GM18517 (cell line): Measurements from ENCODE around the gene SAMD4B.
A peak's percentile ranks its signal among the peaks of the same experiment; 100 is the strongest.

Experiments used
- ATAC-seq: cut with Tn5 transposase; IDR thresholded peaks from one replicate; pipeline ENCODE4 v1.9.1; 2021; ENCODE audit warnings: mild to moderate bottlenecking, moderate library complexity; ENCODE audit not compliant: unreplicated experiment

SAMD4B gene

DNA sequence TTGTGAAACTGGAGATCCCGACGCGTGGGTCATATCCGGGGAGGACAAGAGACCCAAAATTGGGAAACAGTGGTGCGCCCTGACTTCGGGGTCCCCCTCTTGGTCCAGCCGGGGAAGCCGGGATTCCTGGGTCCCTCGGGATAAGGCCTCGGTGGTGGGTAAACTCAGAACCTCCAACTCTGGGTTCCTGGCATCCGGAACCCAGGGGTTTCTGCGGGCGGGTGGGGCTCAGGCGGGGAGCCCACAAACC is 65.1 kb downstream of the SAMD4B start:
- ATAC-seq = no peak

DNA sequence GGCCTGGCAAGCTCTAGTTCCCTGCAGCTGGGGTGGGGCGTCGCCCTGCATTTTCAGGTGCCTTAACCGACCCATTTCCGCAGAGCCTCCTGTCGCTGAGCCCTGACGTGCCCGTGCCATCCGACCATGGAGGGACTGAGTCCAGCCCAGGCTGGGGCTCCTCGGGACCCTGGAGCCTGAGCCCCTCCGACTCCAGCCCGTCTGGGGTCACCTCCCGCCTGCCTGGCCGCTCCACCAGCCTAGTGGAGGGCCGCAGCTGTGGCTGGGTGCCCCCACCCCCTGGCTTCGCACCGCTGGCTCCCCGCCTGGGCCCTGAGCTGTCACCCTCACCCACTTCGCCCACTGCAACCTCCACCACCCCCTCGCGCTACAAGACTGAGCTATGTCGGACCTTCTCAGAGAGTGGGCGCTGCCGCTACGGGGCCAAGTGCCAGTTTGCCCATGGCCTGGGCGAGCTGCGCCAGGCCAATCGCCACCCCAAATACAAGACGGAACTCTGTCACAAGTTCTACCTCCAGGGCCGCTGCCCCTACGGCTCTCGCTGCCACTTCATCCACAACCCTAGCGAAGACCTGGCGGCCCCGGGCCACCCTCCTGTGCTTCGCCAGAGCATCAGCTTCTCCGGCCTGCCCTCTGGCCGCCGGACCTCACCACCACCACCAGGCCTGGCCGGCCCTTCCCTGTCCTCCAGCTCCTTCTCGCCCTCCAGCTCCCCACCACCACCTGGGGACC is 65.6 kb downstream of the SAMD4B start:
- no peak for ATAC-seq

DNA sequence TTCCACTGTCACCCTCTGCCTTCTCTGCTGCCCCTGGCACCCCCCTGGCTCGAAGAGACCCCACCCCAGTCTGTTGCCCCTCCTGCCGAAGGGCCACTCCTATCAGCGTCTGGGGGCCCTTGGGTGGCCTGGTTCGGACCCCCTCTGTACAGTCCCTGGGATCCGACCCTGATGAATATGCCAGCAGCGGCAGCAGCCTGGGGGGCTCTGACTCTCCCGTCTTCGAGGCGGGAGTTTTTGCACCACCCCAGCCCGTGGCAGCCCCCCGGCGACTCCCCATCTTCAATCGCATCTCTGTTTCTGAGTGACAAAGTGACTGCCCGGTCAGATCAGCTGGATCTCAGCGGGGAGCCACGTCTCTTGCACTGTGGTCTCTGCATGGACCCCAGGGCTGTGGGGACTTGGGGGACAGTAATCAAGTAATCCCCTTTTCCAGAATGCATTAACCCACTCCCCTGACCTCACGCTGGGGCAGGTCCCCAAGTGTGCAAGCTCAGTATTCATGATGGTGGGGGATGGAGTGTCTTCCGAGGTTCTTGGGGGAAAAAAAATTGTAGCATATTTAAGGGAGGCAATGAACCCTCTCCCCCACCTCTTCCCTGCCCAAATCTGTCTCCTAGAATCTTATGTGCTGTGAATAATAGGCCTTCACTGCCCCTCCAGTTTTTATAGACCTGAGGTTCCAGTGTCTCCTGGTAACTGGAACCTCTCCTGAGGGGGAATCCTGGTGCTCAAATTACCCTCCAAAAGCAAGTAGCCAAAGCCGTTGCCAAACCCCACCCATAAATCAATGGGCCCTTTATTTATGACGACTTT is 66.4 kb downstream of the SAMD4B start:
- ATAC-seq = no peak

DNA sequence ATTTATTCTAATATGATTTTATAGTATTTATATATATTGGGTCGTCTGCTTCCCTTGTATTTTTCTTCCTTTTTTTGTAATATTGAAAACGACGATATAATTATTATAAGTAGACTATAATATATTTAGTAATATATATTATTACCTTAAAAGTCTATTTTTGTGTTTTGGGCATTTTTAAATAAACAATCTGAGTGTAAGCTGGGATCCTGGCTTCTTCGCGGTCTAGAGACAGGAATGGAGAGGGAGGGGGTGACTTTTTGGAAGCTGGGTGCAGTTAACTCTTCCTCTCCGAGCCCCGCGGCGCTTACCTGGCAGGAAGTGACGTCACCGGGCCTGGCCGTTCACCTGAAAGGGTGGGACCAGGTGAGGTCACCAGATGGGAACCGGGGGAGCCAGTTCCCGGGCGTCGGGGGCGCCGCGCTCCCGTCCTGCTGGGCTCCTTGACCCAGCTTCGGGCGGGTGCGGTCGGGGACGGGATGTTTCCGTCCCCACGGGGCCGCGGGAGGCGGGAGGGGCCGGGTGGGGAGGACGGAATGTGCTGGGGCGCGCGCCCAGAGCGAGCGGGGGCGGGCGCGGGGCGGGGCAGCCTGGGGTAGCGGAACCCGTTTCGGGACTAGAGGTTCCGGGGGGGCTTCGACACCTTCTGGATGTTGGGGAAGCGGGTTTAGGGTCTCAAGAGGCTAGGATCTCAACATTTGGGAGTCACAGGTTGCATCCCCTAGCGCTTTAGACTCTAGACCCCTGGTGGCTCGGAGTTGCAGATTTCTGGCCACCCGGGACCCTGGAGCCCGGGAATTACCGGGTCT is 67.2 kb downstream of the SAMD4B start:
- no peak for ATAC-seq

DNA sequence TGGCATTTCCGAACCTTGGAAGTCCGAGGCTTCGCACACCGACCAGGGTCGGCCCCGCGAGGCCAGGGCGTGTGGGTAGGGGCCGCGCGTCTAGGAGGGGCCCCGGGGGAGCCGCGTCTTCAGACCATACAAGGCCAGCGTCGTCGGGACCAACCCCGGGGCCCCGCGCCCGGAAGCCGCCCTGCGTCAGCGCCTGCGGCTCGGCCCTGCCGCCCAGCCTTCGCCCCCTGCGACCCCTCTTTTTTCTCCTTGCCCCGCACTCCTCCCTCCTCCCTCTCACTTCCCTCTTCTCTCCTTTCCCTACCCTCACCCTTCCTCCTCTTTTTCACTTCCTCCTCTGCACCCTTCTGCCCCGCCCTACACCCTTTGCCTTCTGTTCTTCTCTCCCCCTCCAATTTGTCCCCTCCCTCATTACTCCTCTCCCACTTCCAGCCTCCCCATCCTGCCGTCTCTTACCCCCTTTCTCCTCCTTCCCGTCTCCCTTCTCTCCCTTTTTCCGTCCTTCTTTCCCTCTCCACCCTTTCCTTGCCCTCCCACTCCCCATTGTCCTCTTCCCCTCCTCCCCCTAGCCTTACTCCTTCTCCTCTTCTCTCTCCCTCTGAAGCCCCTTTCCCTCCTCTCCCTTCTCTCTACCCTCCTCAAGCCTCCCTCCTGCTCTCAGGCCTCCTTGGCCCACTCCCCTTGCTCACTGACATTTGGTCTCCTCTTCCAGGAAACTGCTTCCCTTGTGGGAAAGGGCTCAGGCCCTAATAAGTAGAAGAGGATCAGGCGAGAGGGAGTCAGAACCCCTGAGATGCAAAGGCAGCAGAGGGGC is 68.0 kb downstream of the SAMD4B start:
- ATAC-seq = no peak

DNA sequence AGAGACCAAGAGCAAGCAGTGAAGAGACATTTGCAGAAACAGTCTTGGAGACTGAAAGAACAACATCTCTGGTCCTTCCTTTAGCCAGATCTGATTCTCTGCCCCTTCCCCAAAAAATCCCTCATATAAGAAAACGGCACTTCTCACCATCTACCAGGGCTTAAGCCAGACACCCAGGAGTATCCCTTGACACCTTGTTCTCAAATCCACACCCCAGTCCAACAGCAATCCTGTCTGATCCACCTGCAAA is 68.5 kb downstream of the SAMD4B start:
- no peak for ATAC-seq

DNA sequence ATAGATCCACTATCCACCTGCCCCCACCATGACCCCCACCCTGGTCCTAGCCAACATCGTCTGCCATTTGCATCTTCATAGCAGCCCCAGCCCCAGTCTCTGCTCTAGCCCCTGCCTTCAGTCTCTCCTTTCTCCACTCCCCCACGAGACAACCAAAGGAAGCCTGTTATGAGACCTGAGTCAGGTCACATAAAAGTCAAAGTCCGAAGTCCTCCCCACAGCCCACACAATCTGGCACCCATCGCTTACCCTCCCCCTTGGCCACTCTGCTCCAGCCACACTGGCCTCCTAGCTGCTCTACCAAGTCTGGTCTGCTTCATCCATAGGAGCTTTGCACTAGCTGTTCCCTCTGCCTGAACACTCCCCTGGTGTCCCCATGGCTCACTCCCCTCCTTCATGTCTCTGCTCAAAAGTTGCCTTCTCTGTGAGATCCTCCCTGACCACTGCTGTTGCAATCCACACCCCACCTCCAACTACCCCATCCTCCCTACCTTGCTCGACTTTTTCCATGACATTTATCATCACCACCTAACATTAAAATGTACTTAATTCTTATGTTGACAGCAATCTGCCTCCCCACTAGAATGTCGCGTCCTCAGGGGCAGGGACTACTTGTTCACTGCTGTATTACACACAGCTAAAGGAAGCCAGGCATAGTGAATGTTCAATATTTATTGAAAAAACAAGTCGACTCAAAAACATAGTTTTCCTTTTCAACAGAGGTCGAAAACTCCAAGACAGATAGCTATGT is 69.0 kb downstream of the SAMD4B start:
- ATAC-seq = no peak

DNA sequence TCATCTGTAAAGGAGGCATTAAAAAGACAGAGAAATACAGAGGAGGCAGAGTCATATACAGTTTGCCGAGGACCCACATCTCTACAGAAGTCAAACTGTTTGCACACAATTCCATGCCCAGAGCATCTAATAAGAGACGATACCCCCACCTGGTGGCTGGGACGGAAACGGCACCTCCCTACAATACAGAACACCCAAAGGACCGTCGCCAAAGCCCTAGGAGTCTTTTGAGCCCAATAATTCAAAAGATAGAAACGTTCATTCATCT is 69.5 kb downstream of the SAMD4B start:
- ATAC-seq = peak; percentile 31

DNA sequence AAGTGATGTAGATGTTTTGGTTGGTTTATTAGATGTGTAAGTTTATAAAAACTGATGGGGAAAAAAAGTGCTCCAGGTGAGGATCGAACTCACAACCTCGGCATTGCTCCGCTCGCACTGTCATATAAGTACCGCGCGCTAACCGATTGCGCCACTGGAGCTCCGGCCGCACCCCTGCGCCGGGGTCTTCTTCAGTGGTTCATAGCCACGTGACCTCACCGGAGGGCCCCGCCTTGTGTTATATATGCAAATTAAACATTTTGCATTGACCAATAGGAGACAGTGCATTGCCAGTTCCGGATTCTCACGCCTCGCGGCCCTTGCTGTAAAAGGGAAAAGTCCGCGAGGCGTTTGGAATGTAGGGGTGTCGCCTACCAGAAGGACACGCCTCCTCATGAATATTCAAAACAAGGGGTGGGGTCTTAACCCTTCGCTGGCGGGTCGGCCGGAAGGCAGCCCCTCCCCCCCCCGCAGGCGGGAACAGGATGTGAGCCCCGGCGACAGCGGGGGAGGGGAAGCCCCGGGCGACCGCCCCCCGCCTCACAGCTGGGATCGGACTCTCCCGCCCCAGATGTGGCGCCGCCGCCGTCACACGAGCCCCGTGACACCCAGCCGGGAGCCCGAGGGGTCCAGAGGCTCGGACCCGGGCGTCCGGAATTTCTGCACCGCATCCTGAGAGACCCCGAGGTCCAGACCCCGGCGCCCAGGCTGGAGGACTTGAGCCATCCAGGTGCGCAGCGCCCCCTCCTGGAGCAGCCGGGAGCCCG is 70.1 kb downstream of the SAMD4B start, which contains the start of gene PLEKHG2:
Gene PLEKHG2 (plus strand): TSS at position 570 of the 767 bp plus-strand sequence. CDS start 1,418 bp downstream, outside the sequence.
- ATAC-seq = peak; percentile 59

DNA sequence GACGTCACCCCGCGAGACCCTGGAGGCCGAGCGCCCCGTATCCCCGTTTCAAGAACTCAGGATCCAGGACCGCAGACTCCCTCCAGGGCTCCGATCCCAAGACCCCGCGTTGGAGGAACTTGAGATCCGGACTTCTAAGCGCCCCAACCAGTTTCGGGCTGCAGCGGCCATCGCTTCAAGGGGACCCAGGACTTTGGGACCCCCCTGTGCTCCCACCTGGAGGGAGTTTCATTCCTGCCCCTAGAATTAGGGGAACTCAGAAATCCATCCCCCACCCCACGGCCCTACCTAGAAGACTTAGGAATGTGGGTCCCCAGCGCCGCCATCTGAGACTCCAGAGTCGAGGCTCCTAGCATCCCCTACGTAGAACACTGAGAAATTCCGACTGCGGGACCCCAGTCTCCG is 70.6 kb downstream of the SAMD4B start:
- no peak for ATAC-seq

DNA sequence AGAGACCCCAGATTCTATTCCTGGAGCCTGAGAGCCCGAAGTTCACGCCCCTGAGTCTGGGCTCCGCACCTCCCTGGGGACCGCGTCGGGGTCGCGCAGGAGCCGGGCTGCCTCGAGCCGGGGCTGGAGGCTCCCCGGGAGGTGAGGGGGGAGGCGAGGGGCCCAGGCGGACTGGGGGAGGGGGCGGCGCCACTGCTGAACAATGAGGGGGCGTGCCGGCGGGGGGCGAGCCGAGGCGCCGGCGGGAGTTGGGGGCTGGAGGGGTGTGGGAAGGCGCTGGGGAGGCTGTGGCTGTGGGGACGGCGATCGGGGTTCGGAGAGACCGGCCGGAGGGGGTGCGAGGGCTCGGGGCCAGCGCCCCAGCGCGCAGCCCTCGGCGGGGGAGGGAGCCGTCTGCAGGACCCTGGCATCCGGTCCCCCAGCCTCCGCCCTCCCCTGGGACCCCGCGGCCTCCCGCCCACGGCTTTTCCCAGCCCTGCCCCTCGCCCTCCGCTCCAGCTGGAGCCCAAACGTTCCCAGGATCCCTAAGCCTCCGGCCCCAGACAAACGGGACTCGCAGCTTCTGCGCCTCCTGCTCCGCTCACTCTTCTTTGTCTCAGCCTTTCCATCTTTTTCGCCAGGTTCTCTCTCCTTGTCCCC is 71.2 kb downstream of the SAMD4B start:
- no peak for ATAC-seq

DNA sequence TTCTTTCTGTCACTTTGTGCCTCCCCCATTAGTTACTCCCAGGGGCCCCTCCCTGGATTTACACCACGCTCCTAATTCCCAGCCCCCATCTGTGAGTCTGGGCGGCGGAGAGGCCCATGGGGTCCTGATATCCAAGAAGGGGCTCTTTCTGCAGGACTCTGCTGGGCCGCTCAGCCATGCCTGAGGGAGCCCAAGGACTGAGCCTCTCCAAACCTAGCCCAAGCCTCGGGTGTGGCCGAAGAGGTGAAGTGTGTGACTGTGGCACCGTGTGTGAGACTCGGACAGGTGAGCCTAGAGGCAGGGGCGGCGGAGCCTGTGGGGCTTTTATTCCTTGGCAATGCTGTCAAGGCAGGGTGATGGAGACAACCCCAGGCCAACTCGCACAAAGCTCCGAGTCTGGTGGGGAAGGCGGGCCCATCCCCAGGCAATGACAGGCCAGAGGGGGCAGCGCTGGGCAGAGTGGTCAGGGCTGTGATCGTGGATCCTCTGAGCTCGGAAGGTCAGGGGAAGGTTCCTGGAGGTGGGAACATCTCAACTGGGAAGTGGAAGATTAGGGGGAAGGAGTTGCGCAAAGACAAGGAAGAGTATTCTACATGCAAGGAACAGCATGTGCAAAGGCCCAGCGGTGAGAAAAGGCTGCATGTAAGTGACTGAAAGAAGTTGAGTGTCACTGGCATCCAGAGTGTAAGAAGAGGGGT is 71.8 kb downstream of the SAMD4B start:
- ATAC-seq = no peak

DNA sequence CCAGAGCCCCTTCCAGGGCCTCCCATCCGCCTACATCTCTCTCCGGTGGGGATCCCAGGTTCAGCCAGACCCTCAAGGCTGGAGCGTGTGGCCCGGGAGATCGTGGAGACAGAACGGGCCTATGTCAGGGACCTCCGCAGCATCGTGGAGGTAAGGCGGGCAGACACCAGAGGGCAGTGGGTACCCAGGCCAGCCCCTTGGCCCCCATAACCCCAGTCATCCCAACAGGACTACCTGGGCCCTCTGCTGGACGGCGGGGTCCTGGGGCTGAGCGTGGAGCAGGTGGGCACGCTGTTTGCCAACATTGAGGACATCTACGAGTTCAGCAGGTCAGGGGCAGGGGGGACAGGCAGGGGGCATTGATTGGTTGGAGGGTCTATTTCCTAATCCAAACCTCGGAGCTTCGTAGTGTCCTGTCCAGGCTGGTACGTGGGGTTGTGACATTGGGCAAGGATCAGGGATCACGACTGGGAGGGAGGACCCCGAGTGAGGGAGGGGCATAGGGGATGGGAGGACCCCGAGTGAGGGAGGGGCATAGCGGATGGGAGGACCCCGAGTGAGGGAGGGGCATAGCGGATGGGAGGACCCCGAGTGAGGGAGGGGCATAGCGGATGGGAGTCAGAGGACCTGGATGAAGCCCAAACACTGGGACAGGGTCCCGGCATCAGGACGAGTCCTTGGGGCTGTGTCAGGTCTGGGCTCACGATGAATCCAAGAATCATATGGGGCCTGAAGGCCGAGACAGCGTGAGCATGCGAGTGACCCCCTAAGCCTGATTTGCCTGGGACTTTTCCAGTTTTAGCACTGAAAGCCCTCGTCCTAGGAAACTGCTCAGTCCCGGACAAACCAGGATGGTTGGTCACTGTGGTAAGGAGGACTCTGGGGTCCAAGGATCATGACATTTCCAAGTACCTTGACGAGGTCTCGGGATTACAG is 73.2 kb downstream of the SAMD4B start:
- no peak for ATAC-seq

DNA sequence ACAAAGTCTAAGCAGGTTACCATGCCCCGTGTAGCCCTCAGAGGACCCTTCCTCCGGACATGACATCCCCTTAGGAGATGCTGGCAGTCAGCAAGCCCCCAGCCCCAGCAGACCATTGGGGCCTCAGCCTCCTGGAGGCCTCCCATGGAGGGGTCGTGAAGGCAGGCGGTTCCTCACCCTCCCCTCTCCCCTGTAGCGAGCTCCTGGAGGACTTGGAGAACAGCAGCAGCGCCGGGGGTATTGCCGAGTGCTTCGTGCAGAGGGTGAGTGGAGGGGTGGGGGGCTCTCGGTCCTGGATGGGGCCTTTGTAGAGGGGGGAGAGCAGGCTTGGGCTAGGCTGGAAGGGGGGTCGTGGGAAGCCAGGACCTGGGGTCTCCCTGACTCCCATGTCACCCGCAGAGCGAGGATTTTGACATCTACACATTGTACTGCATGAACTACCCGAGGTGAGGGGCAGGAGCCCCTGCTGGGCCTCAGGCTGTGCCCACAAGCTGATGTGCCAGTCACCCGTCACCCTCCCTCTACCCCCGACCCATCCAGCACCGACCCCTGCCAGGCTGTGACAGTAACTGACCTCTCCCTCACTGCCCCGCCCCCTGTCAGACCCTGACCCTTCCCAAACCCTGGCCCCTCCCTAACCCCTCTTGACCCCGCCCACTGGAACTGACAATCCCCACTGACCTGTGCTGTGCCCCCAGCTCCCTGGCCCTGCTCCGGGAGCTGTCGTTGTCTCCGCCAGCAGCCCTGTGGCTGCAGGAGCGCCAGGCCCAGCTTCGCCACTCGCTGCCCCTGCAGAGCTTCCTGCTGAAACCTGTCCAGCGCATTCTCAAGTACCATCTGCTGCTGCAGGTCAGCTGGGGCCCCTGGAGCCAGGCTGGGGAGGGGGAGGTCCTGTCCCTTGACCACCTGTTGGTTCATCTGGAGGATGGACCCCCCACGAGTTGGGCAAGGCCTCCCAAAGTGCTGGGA is 74.2 kb downstream of the SAMD4B start:
- ATAC-seq = no peak

DNA sequence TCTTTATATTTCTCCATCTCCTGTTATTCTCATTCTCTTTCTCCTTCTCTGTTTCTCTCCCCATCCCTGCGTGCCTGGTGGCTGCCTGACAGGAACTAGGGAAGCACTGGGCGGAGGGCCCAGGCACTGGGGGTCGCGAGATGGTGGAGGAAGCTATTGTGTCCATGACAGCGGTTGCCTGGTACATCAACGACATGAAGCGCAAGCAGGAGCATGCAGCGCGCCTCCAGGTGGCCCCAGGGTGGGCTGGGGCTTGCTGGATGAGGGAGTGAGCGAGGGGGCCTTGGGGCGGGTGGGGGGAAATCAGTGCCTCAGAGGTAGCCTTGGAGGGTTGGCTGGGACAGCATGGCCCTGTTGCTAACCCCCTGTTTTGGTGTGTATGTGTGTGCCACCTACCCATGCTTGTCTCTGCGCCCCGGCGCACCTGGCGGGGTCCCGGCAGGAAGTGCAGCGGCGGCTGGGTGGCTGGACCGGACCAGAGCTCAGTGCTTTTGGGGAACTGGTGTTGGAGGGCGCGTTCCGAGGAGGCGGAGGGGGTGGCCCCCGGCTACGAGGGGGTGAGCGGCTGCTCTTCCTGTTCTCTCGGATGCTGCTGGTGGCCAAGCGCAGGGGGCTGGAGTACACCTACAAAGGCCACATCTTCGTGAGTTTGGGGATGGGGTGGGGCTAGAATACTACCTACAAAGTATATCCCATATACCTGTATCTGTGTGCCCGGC is 75.4 kb downstream of the SAMD4B start:
- ATAC-seq = no peak

DNA sequence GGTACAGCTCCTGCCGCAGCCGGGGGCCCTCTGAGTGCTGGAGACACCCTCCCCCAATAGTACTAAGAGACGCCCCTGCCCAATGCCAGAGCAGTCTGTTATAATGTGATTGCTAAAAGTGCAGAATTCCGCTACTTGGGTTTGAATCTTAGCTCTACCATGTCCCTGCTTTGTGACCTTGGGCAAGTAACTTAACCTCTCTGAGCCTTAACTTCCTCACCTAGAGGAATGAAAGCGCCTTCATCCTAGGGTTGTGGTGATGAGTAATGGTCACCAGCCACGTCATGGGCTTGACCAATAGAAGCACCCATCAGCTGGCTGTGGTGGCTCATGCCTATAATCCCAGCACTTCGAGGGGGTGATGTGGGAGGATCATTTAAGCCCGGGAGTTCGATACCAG is 76.8 kb downstream of the SAMD4B start:
- no peak for ATAC-seq
